ENCODE data around the gene BAIAP2L1.

- no peak for TF ChIP-seq RFX5 (IDR thresholded peaks at IDR 0.05; ENCODE audit: borderline replicate concordance, low read depth, low read length)
- TF ChIP-seq RAD21 (IDR thresholded peaks at IDR 0.05 in 1 of 2, conservative IDR thresholded peaks at IDR 0.05 in 1 of 2; ENCODE audit: low read depth in 2 of 2, low read length in 2 of 2) = no peak
- no peak for TF ChIP-seq POLR2A (IDR thresholded peaks at IDR 0.05; ENCODE audit: control extremely low read depth in 1 of 2, low read depth in 2 of 2, low read length in 2 of 2)
- TF ChIP-seq YY1 (IDR thresholded peaks at IDR 0.05; ENCODE audit: low read depth, low read length) = no peak
- TF ChIP-seq E2F6 (IDR thresholded peaks at IDR 0.05) = no peak
- TF ChIP-seq CTCF (IDR thresholded peaks at IDR 0.05; ENCODE audit: control extremely low read depth in 1 of 3, insufficient read depth in 1 of 3, low read depth in 1 of 3, low read length in 3 of 3) = no peak
- no peak for TF ChIP-seq POU5F1 (IDR thresholded peaks at IDR 0.05; ENCODE audit: low read depth, low read length)
- no peak for TF ChIP-seq TEAD4 (IDR thresholded peaks at IDR 0.05; ENCODE audit: low read depth, low read length)
- TF ChIP-seq BACH1 (IDR thresholded peaks at IDR 0.05; ENCODE audit: low read length) = no peak
- TF ChIP-seq CEBPB (IDR thresholded peaks at IDR 0.05; ENCODE audit: low read depth, low read length) = no peak
These were observed 42.2 kb downstream of the BAIAP2L1 start for GRCh38 chr7:98358706-98359105.
